Transverse colon (tissue), 4 donors: Measurements from ENCODE around the gene COQ2.

Source experiments
- POLR2A ChIP-seq: fragments of 450-650 bp; IDR thresholded peaks from one replicate; pipeline ENCODE4 v1.6.1; 2016; ENCODE audit warnings: antibody characterized with exemption, mild to moderate bottlenecking, moderate library complexity
- POLR2AphosphoS5 ChIP-seq, 3 donors: sonication (generic); formaldehyde crosslinking; IDR thresholded peaks; one replicate each; pipeline ENCODE4 v1.6.1; 2016; ENCODE audit warnings: antibody characterized with exemption in 3 of 3
- TF ChIP-seq, protein P1 (sequence below), 5 experiments: fragments of 200-600 bp in 3 of 5; fragments of 450-650 bp in 2 of 5; sonication (generic) in 3 of 5; IDR thresholded peaks; 1 replicate in 2 of 5; 2 replicates in 3 of 5; pipeline ENCODE4 v1.5.1; 2016 to 2017; ENCODE audit warnings: antibody characterized with exemption in 5 of 5, inconsistent platforms in 3 of 5, mild to moderate bottlenecking in 2 of 5, moderate library complexity in 1 of 5

DNA sequence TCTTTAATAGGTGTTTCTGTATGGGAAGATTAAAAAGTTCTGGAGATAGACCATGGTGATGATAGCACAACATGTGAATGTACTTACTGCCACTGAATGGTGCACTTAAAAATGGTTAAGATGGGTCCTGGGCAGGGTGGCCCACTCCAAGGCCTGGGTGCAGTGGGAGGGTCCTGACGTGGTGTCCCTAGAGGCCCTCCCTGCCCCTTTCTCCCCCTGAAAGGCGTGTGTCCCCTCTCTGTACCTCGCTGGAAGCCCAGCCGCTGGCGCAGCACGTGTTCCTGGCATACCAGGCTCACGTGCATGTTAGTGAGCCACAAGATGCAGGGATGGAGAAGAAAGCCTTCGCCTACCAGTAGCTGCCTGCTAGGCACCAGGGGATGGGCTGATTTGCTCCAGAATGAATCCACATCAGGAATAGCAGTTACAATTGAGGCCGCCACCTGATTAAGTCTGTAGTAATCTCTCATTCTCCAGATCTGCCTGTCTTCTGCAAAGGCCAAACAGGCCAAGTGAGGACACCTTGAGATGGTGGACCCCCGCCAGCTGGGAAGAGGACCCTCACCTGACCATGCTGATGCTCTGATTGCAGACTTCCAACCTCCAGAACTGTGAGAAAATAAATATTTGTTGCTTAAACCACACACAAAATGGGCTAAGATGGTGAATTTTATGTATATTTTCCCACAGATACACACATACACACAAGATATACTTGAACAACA is 67.5 kb downstream of the COQ2 start:
- TF ChIP-seq, protein P1, sequence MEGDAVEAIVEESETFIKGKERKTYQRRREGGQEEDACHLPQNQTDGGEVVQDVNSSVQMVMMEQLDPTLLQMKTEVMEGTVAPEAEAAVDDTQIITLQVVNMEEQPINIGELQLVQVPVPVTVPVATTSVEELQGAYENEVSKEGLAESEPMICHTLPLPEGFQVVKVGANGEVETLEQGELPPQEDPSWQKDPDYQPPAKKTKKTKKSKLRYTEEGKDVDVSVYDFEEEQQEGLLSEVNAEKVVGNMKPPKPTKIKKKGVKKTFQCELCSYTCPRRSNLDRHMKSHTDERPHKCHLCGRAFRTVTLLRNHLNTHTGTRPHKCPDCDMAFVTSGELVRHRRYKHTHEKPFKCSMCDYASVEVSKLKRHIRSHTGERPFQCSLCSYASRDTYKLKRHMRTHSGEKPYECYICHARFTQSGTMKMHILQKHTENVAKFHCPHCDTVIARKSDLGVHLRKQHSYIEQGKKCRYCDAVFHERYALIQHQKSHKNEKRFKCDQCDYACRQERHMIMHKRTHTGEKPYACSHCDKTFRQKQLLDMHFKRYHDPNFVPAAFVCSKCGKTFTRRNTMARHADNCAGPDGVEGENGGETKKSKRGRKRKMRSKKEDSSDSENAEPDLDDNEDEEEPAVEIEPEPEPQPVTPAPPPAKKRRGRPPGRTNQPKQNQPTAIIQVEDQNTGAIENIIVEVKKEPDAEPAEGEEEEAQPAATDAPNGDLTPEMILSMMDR (IDR thresholded peaks at IDR 0.05) = no peak
- TF ChIP-seq POLR2A (no peak), POLR2AphosphoS5 (IDR thresholded peaks at IDR 0.05) (no peak)
